Measurements from ENCODE around the gene SCAMP4.
"Not testable (repeated sequence)": the region's sequence is repeated elsewhere in the genome, so short reads cannot be mapped to it uniquely, and the experiment has no call there.

Gene SCAMP4

GRCh38 chr19:1882786-1883692 is 22.2 kb upstream of the SCAMP4 start:
- no peak for TF ChIP-seq POLR2A (IDR thresholded peaks at IDR 0.05; ENCODE audit: low read depth, low read length)
- FAIRE-seq (no peak), DNase-seq (ENCODE audit: insufficient read length, low spot score) (no peak)

DNA sequence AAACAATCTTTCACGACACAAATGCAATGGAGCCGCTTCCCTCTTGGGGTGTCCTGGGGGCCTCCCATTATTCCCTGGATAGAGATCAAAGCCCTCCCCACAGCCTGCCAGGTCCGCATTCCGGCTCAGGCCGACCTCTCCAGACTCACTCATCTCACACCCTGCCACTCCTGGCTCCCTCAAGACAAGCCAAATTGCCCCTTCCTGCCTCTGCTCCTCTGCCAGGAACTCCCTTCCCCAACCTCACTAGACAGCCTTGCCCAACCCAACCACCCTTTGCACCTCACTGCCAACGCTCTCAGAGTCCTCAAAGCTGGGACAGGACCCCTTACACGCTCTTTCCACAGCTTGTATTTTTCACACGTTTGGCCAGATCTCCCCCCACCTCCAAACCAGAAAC is 21.4 kb upstream of the SCAMP4 start:
- no peak for FAIRE-seq

DNA sequence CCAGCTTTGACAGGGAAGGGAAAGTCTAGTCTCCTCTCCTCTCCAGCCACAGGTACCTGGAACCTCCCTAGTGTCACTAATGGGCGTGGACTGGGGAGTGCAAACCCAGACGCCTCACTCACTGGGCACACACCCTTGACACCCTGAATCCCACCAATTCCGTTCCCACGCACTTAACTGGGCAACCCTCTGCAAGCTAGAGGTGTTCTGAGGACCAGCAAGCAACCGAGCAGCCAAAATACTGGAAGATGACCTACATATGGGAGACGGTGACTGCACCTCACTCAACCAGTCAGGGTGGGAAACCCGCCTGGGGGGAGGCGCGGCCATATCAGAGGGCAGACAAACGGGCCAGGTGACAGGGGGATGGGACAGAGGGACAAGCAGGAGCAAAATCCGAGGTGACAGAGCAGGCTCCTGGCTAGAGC is 20.9 kb upstream of the SCAMP4 start:
- no peak for TF ChIP-seq POLR2A (IDR thresholded peaks at IDR 0.05; ENCODE audit: low read depth, low read length)
- FAIRE-seq (no peak), DNase-seq (ENCODE audit: insufficient read length, low spot score) (no peak)

More for the DNA sequence above, 21.4 kb upstream of the SCAMP4 start:
- TF ChIP-seq POLR2A (IDR thresholded peaks at IDR 0.05; ENCODE audit: low read depth, low read length), result no peak
- DNase-seq (ENCODE audit: insufficient read length, low spot score), result no peak

- FAIRE-seq (no peak), DNase-seq (ENCODE audit: insufficient read length, low spot score) (no peak)
- TF ChIP-seq POLR2A (IDR thresholded peaks at IDR 0.05; ENCODE audit: low read depth, low read length), result no peak
Measured at GRCh38 chr19:1884719-1885334, 20.4 kb upstream of the SCAMP4 start.

- DNase-seq (ENCODE audit: insufficient read length, low spot score) (peak; percentile 93), FAIRE-seq (peak; percentile 33)
- TF ChIP-seq POLR2A (IDR thresholded peaks at IDR 0.05; ENCODE audit: low read depth, low read length), result peak; percentile 55; the same call in 1 of the 2 replicates
Measured at GRCh38 chr19:1885398-1886119, 19.6 kb upstream of the SCAMP4 start, which contains the start of gene ABHD17A. TSS of gene ABHD17A (minus strand) at chr19:1885496. CDS start at chr19:1881566, 3,930 bp downstream.

- not testable (repeated sequence) for FAIRE-seq; DNase-seq (ENCODE audit: insufficient read length, low spot score)
Measured at GRCh38 chr19:1886360-1886759, 18.8 kb upstream of the SCAMP4 start.

- no peak for DNase-seq (ENCODE audit: insufficient read length, low spot score)
- no peak for TF ChIP-seq POLR2A (IDR thresholded peaks at IDR 0.05; ENCODE audit: low read depth, low read length)
Measured at GRCh38 chr19:1888385-1888784, 16.8 kb upstream of the SCAMP4 start.

DNA sequence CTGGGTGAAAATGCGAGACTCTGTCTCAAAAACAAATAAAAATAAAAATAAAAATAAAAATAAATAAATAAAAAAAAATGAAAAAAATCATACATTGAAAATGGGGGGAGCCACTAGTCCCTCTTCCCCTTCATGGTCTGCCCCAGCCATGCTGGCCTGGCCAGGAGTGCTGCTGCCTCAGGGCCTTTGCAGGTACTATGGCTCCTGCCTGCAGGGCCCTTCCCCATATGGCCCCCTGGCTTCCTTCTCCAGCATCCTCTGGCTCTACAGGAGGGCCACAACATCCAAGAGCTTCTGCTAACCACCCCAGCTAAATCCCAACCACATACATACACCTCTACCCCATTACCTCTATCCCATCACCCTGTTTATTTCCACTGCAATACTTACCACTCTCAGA is 15.3 kb upstream of the SCAMP4 start:
- DNase-seq (ENCODE audit: insufficient read length, low spot score) (no peak), FAIRE-seq (no peak)
- TF ChIP-seq POLR2A (IDR thresholded peaks at IDR 0.05; ENCODE audit: low read depth, low read length), result no peak

More at GRCh38 chr19:1888385-1888784, 16.8 kb upstream of the SCAMP4 start:
- FAIRE-seq, result no peak

GRCh38 chr19:1893791-1894190 is 11.4 kb upstream of the SCAMP4 start:
- DNase-seq (ENCODE audit: insufficient read length, low spot score) (no peak), FAIRE-seq (no peak)
- TF ChIP-seq POLR2A (IDR thresholded peaks at IDR 0.05; ENCODE audit: low read depth, low read length), result no peak

- no peak for DNase-seq (ENCODE audit: insufficient read length, low spot score)
- FAIRE-seq, result no peak
- no peak for TF ChIP-seq POLR2A (IDR thresholded peaks at IDR 0.05; ENCODE audit: low read depth, low read length)
Measured at GRCh38 chr19:1896508-1896907, 8.7 kb upstream of the SCAMP4 start.

DNA sequence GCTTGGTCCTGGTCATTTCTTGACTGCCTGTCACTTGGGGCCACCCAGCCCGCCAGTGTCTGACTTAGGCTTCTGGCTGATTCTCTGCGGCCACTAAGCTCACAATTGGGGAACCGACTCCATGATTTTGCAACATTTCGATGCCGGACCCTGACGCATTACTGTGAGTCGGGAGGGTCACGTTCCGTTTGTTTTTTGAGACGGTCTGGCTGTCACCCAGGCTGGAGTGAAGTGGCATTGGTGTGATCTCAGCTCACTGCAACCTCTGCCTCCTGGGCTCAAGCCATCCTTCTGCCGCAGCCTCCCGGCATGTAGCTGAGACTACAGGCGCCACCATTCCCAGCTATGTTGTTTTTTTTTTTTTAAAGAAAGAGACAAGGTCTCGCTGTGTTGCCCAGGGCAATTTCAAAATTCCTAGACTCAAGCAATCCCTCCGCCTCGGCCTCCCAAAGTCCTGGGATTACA is 3.2 kb upstream of the SCAMP4 start:
- FAIRE-seq (no peak), DNase-seq (ENCODE audit: insufficient read length, low spot score) (no peak)
- TF ChIP-seq POLR2A (IDR thresholded peaks at IDR 0.05; ENCODE audit: low read depth, low read length), result no peak

DNA sequence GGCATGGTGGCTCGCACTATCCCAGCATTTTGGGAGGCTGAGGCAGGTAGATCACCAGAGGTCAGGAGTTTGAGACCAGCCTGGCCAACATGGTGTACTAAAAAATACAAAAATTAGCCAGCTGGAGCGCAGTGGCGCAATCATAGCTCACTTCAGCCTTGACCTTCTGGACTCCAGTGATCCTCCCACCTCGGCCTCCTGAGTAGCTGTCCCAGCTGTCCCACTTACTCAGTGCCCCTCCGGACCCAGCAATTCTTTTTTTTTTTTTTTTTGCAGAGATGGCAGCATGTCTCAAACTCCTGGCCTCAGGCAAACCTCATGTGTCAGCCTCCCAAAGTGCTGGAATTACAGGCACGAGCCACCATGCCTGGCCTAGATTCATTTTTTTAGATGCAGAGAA is 2.3 kb upstream of the SCAMP4 start:
- DNase-seq (ENCODE audit: insufficient read length, low spot score) (no peak), FAIRE-seq (no peak)
- TF ChIP-seq POLR2A (IDR thresholded peaks at IDR 0.05; ENCODE audit: low read depth, low read length), result no peak

DNA sequence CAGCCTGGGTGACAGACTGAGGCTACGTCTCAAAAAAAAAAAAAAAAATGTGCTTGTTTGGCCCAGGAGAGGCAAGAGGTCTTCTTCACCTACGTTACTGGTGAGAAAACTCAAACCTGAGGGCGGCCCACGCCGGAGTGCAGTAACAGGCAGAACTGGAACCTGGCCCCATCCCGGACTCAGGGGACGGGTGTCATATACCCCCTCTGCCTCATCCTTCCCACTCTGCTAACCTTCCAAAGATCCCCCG is 414 bp upstream of the SCAMP4 start:
- TF ChIP-seq POLR2A (IDR thresholded peaks at IDR 0.05; ENCODE audit: low read depth, low read length), result no peak
- DNase-seq (ENCODE audit: insufficient read length, low spot score) (no peak), FAIRE-seq (no peak)

DNA sequence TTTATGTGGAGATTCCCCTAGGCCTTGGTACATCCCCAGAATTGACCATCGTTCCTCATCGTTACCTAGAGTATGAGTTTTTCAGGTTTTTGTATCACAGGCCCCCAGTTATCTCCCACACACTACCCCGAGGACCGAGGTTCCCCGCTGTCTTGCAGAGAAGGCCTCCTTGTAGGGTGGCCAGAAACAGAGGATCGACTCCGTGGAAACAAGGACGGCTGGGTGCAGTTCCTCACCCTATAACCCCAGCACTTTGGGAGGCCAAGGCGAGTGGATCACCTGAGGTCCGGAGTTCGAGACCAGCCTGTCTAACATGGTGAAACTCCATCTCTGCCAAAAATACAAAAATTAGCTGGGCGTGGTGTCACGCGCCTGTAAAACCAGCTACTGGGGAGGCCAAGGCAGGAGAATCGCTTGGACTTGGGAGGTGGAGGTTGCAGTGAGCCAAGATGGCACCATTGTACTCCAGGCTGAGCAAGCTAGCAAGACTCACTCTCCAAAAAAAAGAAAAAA is 720 bp downstream of the SCAMP4 start:
- DNase-seq (ENCODE audit: insufficient read length, low spot score) (no peak), FAIRE-seq (no peak)
- TF ChIP-seq POLR2A (IDR thresholded peaks at IDR 0.05; ENCODE audit: low read depth, low read length), result no peak

Data from H54 (cell line).